Lung (tissue), 12 donors: ENCODE results near the gene DBF4B. TPM values are rescaled to one million over a fixed set of nuclear protein-coding genes. Genes with fewer than 3 reads are reported as not detected.
A peak's percentile ranks its signal among the peaks of the same experiment; 100 is the strongest.

Experiments
- ATAC-seq: fragments of 200-7000 bp; cut with Tn5 transposase; one replicate; pipeline ENCODE4 v1.9.1; 2020; ENCODE audit warnings: moderate number of reproducible peaks; ENCODE audit not compliant: insufficient read depth, low FRiP score
- DNase-seq, 3 donors: peaks; one replicate each; pipeline ENCODE4 v3.0.0-alpha.2; 2013 to 2017
- H3K27ac ChIP-seq, 2 donors: one replicate each; pipeline ENCODE4 v1.5.1; 2013; ENCODE audit warnings: mild to moderate bottlenecking in 2 of 2, moderate library complexity in 2 of 2, control low read depth in 1 of 2, inconsistent platforms in 1 of 2, low read depth in 1 of 2, low read length in 1 of 2
- H3K27me3 ChIP-seq, 3 donors: one replicate each; pipeline ENCODE4 v1.5.1; 2013; ENCODE audit warnings: low read length in 2 of 3; ENCODE audit not compliant: control insufficient read depth in 3 of 3, insufficient read depth in 3 of 3
- H3K36me3 ChIP-seq, 4 donors: one replicate each; pipeline ENCODE4 v1.5.1; 2013; ENCODE audit warnings: low read length in 4 of 4, mild to moderate bottlenecking in 1 of 4, moderate library complexity in 1 of 4; ENCODE audit not compliant: control insufficient read depth in 4 of 4, insufficient read depth in 4 of 4
- H3K4me1 ChIP-seq, 5 donors: one replicate each; pipeline ENCODE4 v1.5.1; 2013; ENCODE audit warnings: low read length in 5 of 5, mild to moderate bottlenecking in 2 of 5, moderate library complexity in 1 of 5; ENCODE audit not compliant: control insufficient read depth in 5 of 5, insufficient read depth in 5 of 5
- H3K4me3 ChIP-seq: one replicate; pipeline ENCODE4 v1.5.1; 2013; ENCODE audit warnings: mild to moderate bottlenecking, control low read depth, moderate library complexity
- H3K9ac ChIP-seq, 2 donors: one replicate each; pipeline ENCODE4 v1.5.1; 2013; ENCODE audit warnings: low read length in 2 of 2, control low read depth in 1 of 2; ENCODE audit not compliant: insufficient read depth in 1 of 2
- H3K9me3 ChIP-seq, 4 donors: one replicate each; pipeline ENCODE4 v1.5.1; 2013; ENCODE audit warnings: low read length in 3 of 4, mild to moderate bottlenecking in 1 of 4, moderate library complexity in 1 of 4; ENCODE audit not compliant: control insufficient read depth in 4 of 4, insufficient read depth in 3 of 4
- CTCF ChIP-seq: IDR thresholded peaks from 2 replicates; pipeline ENCODE4 v1.5.1; 2012; ENCODE audit warnings: mild to moderate bottlenecking; ENCODE audit errors: control extremely low read depth, extremely low read depth
- WGBS, 2 donors: extraction: QIAGEN DNeasy Blood & Tissue Kit; methylation state at CpG; one replicate each; pipeline ENCODE4 v1.1.7; 2013; 5-methylcytosine and 5-hydroxymethylcytosine counted together
- polyA plus RNA-seq, 2 donors: library from polyadenylated mRNA; stranded (reverse); fragments of 200-250 nt; gene quantifications; one replicate each; pipeline ENCODE4 v1.2.1, GENCODE V29; 2013
- total RNA-seq, 2 donors: library from RNA; depleted of rRNA in 1 of 2; stranded (reverse); fragments of >200 nt in 1 of 2; gene quantifications; one replicate each; pipeline ENCODE4 v1.2.1, GENCODE V29; 2014 to 2021
- donor health status: control.
- donor health status: control.
- donor health status: Bipolar disorder and iron deficiency.
- donor health status: healthy.
- donor health status: DM: yes; HTN: yes; CAD: no.

Gene DBF4B
- total and polyA plus RNA-seq, 4 donors, result 2.7 to 8.6 (median 3.1) TPM

- no peak overlapping the region for H3K9ac ChIP-seq
Measured at GRCh38 chr17:44782326-44782850, 73.9 kb downstream of the DBF4B start.

GRCh38 chr17:44785921-44786320 is 77.5 kb downstream of the DBF4B start:
- Histone ChIP-seq H3K27ac (peak overlapping the region in 1 of 2 donors; percentile 70), H3K36me3 (no peaks in the 10 kb centered on the region), H3K4me3 (no peak overlapping the region), H3K9ac (no peak overlapping the region), H3K4me1 (peaks cover 0 to 21% (median 18%) of the 10 kb centered on the region in 5 donors), H3K9me3 (peaks cover 0 to 2% (median 0%) of the 10 kb centered on the region in 4 donors), H3K27me3 (no peaks in the 10 kb centered on the region)
- DNase-seq (peak in 1 of 3 donors; percentile 34), ATAC-seq (no peak)
- no peak for TF ChIP-seq CTCF
- 77 to 84% methylated on average over 7 of the region's 7 CpGs for WGBS, 2 donors

More at GRCh38 chr17:44782326-44782850, 73.9 kb downstream of the DBF4B start:
- H3K4me3 ChIP-seq, result no peak overlapping the region
- no peaks in the 10 kb centered on the region for H3K36me3 ChIP-seq
- TF ChIP-seq CTCF, result no peak
- no peaks in the 10 kb centered on the region for H3K27me3 ChIP-seq
- H3K9me3 ChIP-seq, result no peaks in the 10 kb centered on the region
- ATAC-seq (no peak), DNase-seq (no peak)
- H3K27ac ChIP-seq, result peak overlapping the region; percentile 56 to 83
- 65 to 69% methylated on average over 11 of the region's 11 CpGs for WGBS, 2 donors
- H3K4me1 ChIP-seq, result peaks cover 0 to 31% (median 13%) of the 10 kb centered on the region in 5 donors

- no peak for ATAC-seq
- peak in 1 of 3 donors; percentile 51 for DNase-seq
- Histone ChIP-seq H3K27ac (peak overlapping the region in 1 of 2 donors; percentile 74), H3K4me3 (no peak overlapping the region), H3K4me1 (peaks cover 0 to 15% (median 14%) of the 10 kb centered on the region in 5 donors), H3K36me3 (no peaks in the 10 kb centered on the region), H3K27me3 (no peaks in the 10 kb centered on the region), H3K9ac (no peak overlapping the region), H3K9me3 (peaks cover 0 to 2% (median 0%) of the 10 kb centered on the region in 4 donors)
- WGBS, 2 donors, result 33 to 59% methylated on average over 16 of the region's 16 CpGs
- no peak for TF ChIP-seq CTCF
Measured at GRCh38 chr17:44786551-44787081, 78.2 kb downstream of the DBF4B start.
